ENCODE results near the gene HID1.

GRCh38 chr17:74978240-74978639 is 5.7 kb upstream of the HID1 start:
- TF ChIP-seq LEF1 (IDR thresholded peaks at IDR 0.05; ENCODE audit: borderline replicate concordance) (no peak), SP1 (IDR thresholded peaks at IDR 0.05) (no peak), HDGF (IDR thresholded peaks at IDR 0.05; ENCODE audit: borderline replicate concordance) (no peak), CTBP1 (IDR thresholded peaks at IDR 0.05; ENCODE audit: borderline replicate concordance) (no peak), FOXK2 (IDR thresholded peaks at IDR 0.05) (no peak)
